ENCODE results near the gene FBXO2. TPM values are rescaled to one million over a fixed set of nuclear protein-coding genes. Genes with fewer than 3 reads are reported as not detected.

Gene FBXO2
- 1 to 10 TPM in 3 of 4 donors, under 1 TPM in 1; 0.59 to 7.2 (median 4.2) TPM for total RNA-seq

- Histone ChIP-seq H3K36me3 (no peaks in the 10 kb centered on the region), H3K27me3 (peaks cover 6 to 9% of the 10 kb centered on the region in 2 donors), H3K27ac (peak within 1 kb of the TSS; percentile 47 to 67), H3K4me1 (peaks cover 0 to 10% of the 10 kb centered on the region in 2 donors), H3K9me3 (no peaks in the 10 kb centered on the region), H3K4me3 (peak within 1 kb of the TSS; percentile 50 to 85)
- DNase-seq, result peak; percentile 42 to 52
- TF ChIP-seq CTCF (IDR thresholded peaks at IDR 0.05) (no peak), POLR2A (IDR thresholded peaks at IDR 0.05) (no peak)
- intact Hi-C loops (cut with DNase I; ENCODE audit: low total_unique reads), result no loop called here
These were observed at the start of gene FBXO2, which contains the start of gene FBXO44 for GRCh38 chr1:11654137-11654938. Gene FBXO2, minus strand, starts transcription at chr1:11654429. Its CDS starts 89 bp downstream, at chr1:11654340. Gene FBXO44, plus strand, starts transcription at chr1:11654877. Its CDS starts 959 bp downstream, at chr1:11655836.

GRCh38 chr1:11703357-11704193 is 49.3 kb upstream of the FBXO2 start:
- no peak for TF ChIP-seq POLR2A (IDR thresholded peaks at IDR 0.05)
- no peak for TF ChIP-seq CTCF (IDR thresholded peaks at IDR 0.05)
- Histone ChIP-seq H3K4me3 (no peak overlapping the region), H3K36me3 (no peaks in the 10 kb centered on the region), H3K27me3 (peaks cover 0 to 5% of the 10 kb centered on the region in 2 donors), H3K27ac (no peak overlapping the region), H3K4me1 (no peaks in the 10 kb centered on the region), H3K9me3 (no peaks in the 10 kb centered on the region)
- DNase-seq, result no peak
- intact Hi-C loops (cut with DNase I; ENCODE audit: low total_unique reads), result no loop called here

GRCh38 chr1:11701981-11702803 is 48.0 kb upstream of the FBXO2 start:
- Histone ChIP-seq H3K9me3 (no peaks in the 10 kb centered on the region), H3K27ac (no peak overlapping the region), H3K4me1 (no peaks in the 10 kb centered on the region), H3K27me3 (peaks cover 0 to 5% of the 10 kb centered on the region in 2 donors), H3K4me3 (no peak overlapping the region), H3K36me3 (no peaks in the 10 kb centered on the region)
- intact Hi-C loops (cut with DNase I; ENCODE audit: low total_unique reads), result no loop called here
- no peak for TF ChIP-seq CTCF (IDR thresholded peaks at IDR 0.05)
- TF ChIP-seq POLR2A (IDR thresholded peaks at IDR 0.05), result no peak
- DNase-seq, result no peak

GRCh38 chr1:11701551-11701961 is 47.3 kb upstream of the FBXO2 start:
- DNase-seq, result no peak
- no peaks in the 10 kb centered on the region for H3K4me1 ChIP-seq
- no peak overlapping the region for H3K4me3 ChIP-seq
- no peak for TF ChIP-seq POLR2A (IDR thresholded peaks at IDR 0.05)
- TF ChIP-seq CTCF (IDR thresholded peaks at IDR 0.05), result no peak
- H3K27ac ChIP-seq, result no peak overlapping the region
- H3K27me3 ChIP-seq, result peaks cover 0 to 5% of the 10 kb centered on the region in 2 donors
- intact Hi-C loops (cut with DNase I; ENCODE audit: low total_unique reads), result no loop called here
- H3K9me3 ChIP-seq, result no peaks in the 10 kb centered on the region
- H3K36me3 ChIP-seq, result no peaks in the 10 kb centered on the region
